ENCODE results near the gene GLYATL1. TPM values are rescaled to one million over a fixed set of nuclear protein-coding genes. Genes with fewer than 3 reads are reported as not detected.

Gene GLYATL1
- total and polyA plus RNA-seq, 7 donors = 0.74 TPM; not detected in 6

GRCh38 chr11:58912124-58912523 is 27.2 kb upstream of the GLYATL1 start:
- Histone ChIP-seq H3K36me3 (no peaks in the 10 kb centered on the region), H3K27ac (no peak overlapping the region), H3K27me3 (no peaks in the 10 kb centered on the region), H3K4me1 (no peaks in the 10 kb centered on the region), H3K9me3 (peaks cover 0 to 12% (median 4%) of the 10 kb centered on the region in 4 donors), H3K4me3 (no peak overlapping the region)
- DNase-seq = no peak
- TF ChIP-seq POLR2A (IDR thresholded peaks at IDR 0.05) (no peak), EP300 (IDR thresholded peaks at IDR 0.05) (no peak), POLR2AphosphoS5 (IDR thresholded peaks at IDR 0.05) (no peak), CTCF (IDR thresholded peaks at IDR 0.05) (no peak)
- intact Hi-C loops (cut with DNase I) = no loop called here

GRCh38 chr11:58913685-58914084 is 25.6 kb upstream of the GLYATL1 start:
- Histone ChIP-seq H3K27me3 (no peaks in the 10 kb centered on the region), H3K4me1 (no peaks in the 10 kb centered on the region), H3K36me3 (no peaks in the 10 kb centered on the region), H3K4me3 (no peak overlapping the region), H3K27ac (no peak overlapping the region), H3K9me3 (peaks cover 0 to 18% (median 6%) of the 10 kb centered on the region in 4 donors)
- no peak for DNase-seq
- intact Hi-C loops (cut with DNase I) = no loop called here
- TF ChIP-seq EP300 (IDR thresholded peaks at IDR 0.05) (no peak), POLR2AphosphoS5 (IDR thresholded peaks at IDR 0.05) (no peak), POLR2A (IDR thresholded peaks at IDR 0.05) (no peak), CTCF (IDR thresholded peaks at IDR 0.05) (no peak)

GRCh38 chr11:58914821-58915543 is 24.3 kb upstream of the GLYATL1 start:
- 92 to 97% methylated on average over 2 of the region's 2 CpGs for WGBS, 2 donors
- Histone ChIP-seq H3K4me1 (no peaks in the 10 kb centered on the region), H3K27ac (no peak overlapping the region), H3K4me3 (no peak overlapping the region), H3K27me3 (no peaks in the 10 kb centered on the region), H3K36me3 (no peaks in the 10 kb centered on the region), H3K9me3 (peaks cover 0 to 18% (median 6%) of the 10 kb centered on the region in 4 donors)
- no peak for DNase-seq
- no peak for TF ChIP-seq POLR2AphosphoS5 (IDR thresholded peaks at IDR 0.05)
- no peak for TF ChIP-seq EP300 (IDR thresholded peaks at IDR 0.05)
- no peak for TF ChIP-seq CTCF (IDR thresholded peaks at IDR 0.05)
- TF ChIP-seq POLR2A (IDR thresholded peaks at IDR 0.05) = no peak
- intact Hi-C loops (cut with DNase I) = no loop called here

GRCh38 chr11:58916637-58917036 is 22.7 kb upstream of the GLYATL1 start:
- WGBS, 2 donors = 88 to 89% methylated on average over 2 of the region's 2 CpGs
- H3K9me3 ChIP-seq = peaks cover 0 to 18% (median 6%) of the 10 kb centered on the region in 4 donors

More at GRCh38 chr11:58916637-58917036, 22.7 kb upstream of the GLYATL1 start:
- H3K36me3 ChIP-seq = no peaks in the 10 kb centered on the region
- intact Hi-C loops (cut with DNase I) = no loop called here
- DNase-seq = no peak
- peaks cover 0 to 3% (median 0%) of the 10 kb centered on the region in 3 donors for H3K27me3 ChIP-seq
- no peak overlapping the region for H3K4me3 ChIP-seq
- TF ChIP-seq POLR2AphosphoS5 (IDR thresholded peaks at IDR 0.05) (no peak), POLR2A (IDR thresholded peaks at IDR 0.05) (no peak), CTCF (IDR thresholded peaks at IDR 0.05) (no peak), EP300 (IDR thresholded peaks at IDR 0.05) (no peak)
- no peak overlapping the region for H3K27ac ChIP-seq
- no peaks in the 10 kb centered on the region for H3K4me1 ChIP-seq
